ENCODE results near the gene CDC14A. TPM values are rescaled to one million over a fixed set of nuclear protein-coding genes. Genes with fewer than 3 reads are reported as not detected.

Gene CDC14A
- polyA plus RNA-seq, 1 of the 3 experiments (the other 2 are of a cell fraction) = 2.2 TPM

DNA sequence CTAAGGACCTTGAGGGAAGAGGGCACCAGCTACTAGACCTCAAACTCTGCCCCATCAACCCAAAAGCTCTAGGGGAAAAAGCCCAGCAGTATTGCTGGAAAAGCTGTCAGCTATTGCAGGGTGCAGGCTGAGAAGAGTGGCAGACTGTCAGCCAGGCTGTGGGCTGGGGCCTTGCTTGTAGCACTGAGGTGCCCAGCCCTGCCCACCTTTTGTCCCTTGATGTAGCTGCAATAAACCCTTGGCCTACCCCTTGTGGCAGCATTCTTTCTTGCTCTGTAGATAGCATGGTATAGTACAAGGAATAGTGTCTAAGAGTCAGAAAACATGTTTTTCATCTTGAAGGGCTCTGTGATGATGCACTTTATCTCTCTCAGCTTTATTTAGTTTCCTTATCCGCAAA is 39.4 kb downstream of the CDC14A start:
- no peaks in the 10 kb centered on the region for H3K79me2 ChIP-seq (ENCODE audit: insufficient read depth)
- H3K9ac ChIP-seq = no peak overlapping the region
- H3K4me2 ChIP-seq = no peak overlapping the region
- no peaks in the 10 kb centered on the region for H4K20me1 ChIP-seq (ENCODE audit: insufficient read depth)
- ChIA-PET POLR2A (no interaction called here), CTCF (interaction anchor here (0.7 kb wide), 1 partner anchor 25 kb away, joined by 3 read pairs; no protein-coding TSS in a partner anchor)
- no peak for DNase-seq
- H3F3A ChIP-seq (replicated peaks; ENCODE audit: insufficient read depth) = no peaks in the 10 kb centered on the region
- H3K27me3 ChIP-seq (ENCODE audit: insufficient read depth) = no peaks in the 10 kb centered on the region
- peaks cover 6 to 10% of the 10 kb centered on the region in 2 experiments for H3K36me3 ChIP-seq (replicated peaks in 1 of 2; ENCODE audit: control insufficient read depth in 1 of 2, insufficient read depth in 2 of 2, low read length in 1 of 2)
- peaks cover 0 to 4% of the 10 kb centered on the region in 2 experiments; a peak in 1 of 4 replicates for H3K4me1 ChIP-seq (ENCODE audit: control insufficient read depth in 1 of 2, insufficient read depth in 2 of 2, low read depth in 1 of 2, low read length in 1 of 2)
- H3K4me3 ChIP-seq (ENCODE audit: low read depth in 2 of 2, low read length in 1 of 2) = no peak overlapping the region
- WGBS (ENCODE audit: low lambda C conversion rate) = 95% methylated on average over 1 of the region's 1 CpG
- TF ChIP-seq, protein P1, sequence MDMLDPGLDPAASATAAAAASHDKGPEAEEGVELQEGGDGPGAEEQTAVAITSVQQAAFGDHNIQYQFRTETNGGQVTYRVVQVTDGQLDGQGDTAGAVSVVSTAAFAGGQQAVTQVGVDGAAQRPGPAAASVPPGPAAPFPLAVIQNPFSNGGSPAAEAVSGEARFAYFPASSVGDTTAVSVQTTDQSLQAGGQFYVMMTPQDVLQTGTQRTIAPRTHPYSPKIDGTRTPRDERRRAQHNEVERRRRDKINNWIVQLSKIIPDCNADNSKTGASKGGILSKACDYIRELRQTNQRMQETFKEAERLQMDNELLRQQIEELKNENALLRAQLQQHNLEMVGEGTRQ (IDR thresholded peaks at IDR 0.05; ENCODE audit: borderline replicate concordance, low read depth, low read length) = no peak
- TF ChIP-seq TAF1 (IDR thresholded peaks at IDR 0.05; ENCODE audit: borderline replicate concordance, low read depth, low read length) (no peak), RAD21 (IDR thresholded peaks at IDR 0.05; ENCODE audit: low read length) (no peak), GABPA (IDR thresholded peaks at IDR 0.05; ENCODE audit: low read depth) (no peak), CHD2 (IDR thresholded peaks at IDR 0.05; ENCODE audit: low read length, partially characterized antibody) (no peak), TCF12 (IDR thresholded peaks at IDR 0.05) (no peak), NRF1 (IDR thresholded peaks at IDR 0.05; ENCODE audit: low read depth, low read length) (no peak), FOXJ3 (CRISPR knock-in tag; IDR thresholded peaks at IDR 0.05) (no peak), GATA2 (CRISPR knock-in tag; IDR thresholded peaks at IDR 0.05) (no peak), RFX5 (IDR thresholded peaks at IDR 0.05; ENCODE audit: low read length) (no peak), JUND (IDR thresholded peaks at IDR 0.05) (no peak), SIN3A (IDR thresholded peaks at IDR 0.05; ENCODE audit: borderline replicate concordance, low read depth, low read length) (no peak)
- TF ChIP-seq, protein P2, sequence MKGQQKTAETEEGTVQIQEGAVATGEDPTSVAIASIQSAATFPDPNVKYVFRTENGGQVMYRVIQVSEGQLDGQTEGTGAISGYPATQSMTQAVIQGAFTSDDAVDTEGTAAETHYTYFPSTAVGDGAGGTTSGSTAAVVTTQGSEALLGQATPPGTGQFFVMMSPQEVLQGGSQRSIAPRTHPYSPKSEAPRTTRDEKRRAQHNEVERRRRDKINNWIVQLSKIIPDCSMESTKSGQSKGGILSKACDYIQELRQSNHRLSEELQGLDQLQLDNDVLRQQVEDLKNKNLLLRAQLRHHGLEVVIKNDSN (IDR thresholded peaks at IDR 0.05; ENCODE audit: borderline replicate concordance, low read depth) = no peak
- TF ChIP-seq, protein P3, sequence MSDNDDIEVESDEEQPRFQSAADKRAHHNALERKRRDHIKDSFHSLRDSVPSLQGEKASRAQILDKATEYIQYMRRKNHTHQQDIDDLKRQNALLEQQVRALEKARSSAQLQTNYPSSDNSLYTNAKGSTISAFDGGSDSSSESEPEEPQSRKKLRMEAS (IDR thresholded peaks at IDR 0.05; ENCODE audit: low read depth) = no peak
- TF ChIP-seq, protein P4, sequence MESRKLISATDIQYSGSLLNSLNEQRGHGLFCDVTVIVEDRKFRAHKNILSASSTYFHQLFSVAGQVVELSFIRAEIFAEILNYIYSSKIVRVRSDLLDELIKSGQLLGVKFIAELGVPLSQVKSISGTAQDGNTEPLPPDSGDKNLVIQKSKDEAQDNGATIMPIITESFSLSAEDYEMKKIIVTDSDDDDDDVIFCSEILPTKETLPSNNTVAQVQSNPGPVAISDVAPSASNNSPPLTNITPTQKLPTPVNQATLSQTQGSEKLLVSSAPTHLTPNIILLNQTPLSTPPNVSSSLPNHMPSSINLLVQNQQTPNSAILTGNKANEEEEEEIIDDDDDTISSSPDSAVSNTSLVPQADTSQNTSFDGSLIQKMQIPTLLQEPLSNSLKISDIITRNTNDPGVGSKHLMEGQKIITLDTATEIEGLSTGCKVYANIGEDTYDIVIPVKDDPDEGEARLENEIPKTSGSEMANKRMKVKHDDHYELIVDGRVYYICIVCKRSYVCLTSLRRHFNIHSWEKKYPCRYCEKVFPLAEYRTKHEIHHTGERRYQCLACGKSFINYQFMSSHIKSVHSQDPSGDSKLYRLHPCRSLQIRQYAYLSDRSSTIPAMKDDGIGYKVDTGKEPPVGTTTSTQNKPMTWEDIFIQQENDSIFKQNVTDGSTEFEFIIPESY (IDR thresholded peaks at IDR 0.05; ENCODE audit: borderline replicate concordance, low read depth) = no peak
- H3K27ac ChIP-seq (ENCODE audit: low read depth in 2 of 2, low read length in 1 of 2) = no peak overlapping the region
- H3K9me3 ChIP-seq = no peaks in the 10 kb centered on the region
- no peaks in the 10 kb centered on the region for H3K9me2 ChIP-seq
- no peak overlapping the region for H2AFZ ChIP-seq (ENCODE audit: low read depth)

DNA sequence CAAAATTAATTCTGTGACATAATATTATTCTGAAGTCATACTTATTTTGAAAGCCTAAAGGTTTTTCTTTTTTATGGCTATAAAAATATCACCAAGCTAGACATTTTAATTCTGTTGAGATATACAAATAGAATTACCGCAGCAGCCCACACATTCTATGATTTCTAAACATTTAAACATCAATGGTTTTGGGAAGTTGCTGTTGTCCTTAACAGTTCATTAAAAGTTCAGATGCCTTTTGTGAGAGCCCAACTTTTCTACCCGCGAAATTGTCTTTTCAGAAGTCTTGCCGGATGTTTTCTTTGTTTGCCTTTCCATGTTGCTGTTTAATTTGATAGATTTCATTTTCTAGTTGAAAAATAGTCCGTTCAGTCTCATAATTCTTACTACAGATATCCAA is 40.5 kb downstream of the CDC14A start:
- no peaks in the 10 kb centered on the region for H3K79me2 ChIP-seq (ENCODE audit: insufficient read depth)
- H4K20me1 ChIP-seq (ENCODE audit: insufficient read depth) = no peaks in the 10 kb centered on the region
- no peak overlapping the region for H3K27ac ChIP-seq (ENCODE audit: low read depth in 2 of 2, low read length in 1 of 2)
- H3K4me1 ChIP-seq (ENCODE audit: control insufficient read depth in 1 of 2, insufficient read depth in 2 of 2, low read depth in 1 of 2, low read length in 1 of 2) = peaks cover 0 to 2% of the 10 kb centered on the region in 2 experiments; a peak in 1 of 4 replicates
- no peaks in the 10 kb centered on the region for H3K27me3 ChIP-seq (ENCODE audit: insufficient read depth)
- H3K4me2 ChIP-seq = no peak overlapping the region
- peaks cover 6 to 10% of the 10 kb centered on the region in 2 experiments for H3K36me3 ChIP-seq (replicated peaks in 1 of 2; ENCODE audit: control insufficient read depth in 1 of 2, insufficient read depth in 2 of 2, low read length in 1 of 2)
- H3K9me3 ChIP-seq = no peaks in the 10 kb centered on the region
- no peaks in the 10 kb centered on the region for H3K9me2 ChIP-seq
- TF ChIP-seq GABPA (IDR thresholded peaks at IDR 0.05; ENCODE audit: low read depth) (no peak), NFIC (IDR thresholded peaks at IDR 0.05; ENCODE audit: borderline replicate concordance) (no peak), CHD2 (IDR thresholded peaks at IDR 0.05; ENCODE audit: low read length, partially characterized antibody) (no peak), NRF1 (IDR thresholded peaks at IDR 0.05; ENCODE audit: low read depth, low read length) (no peak), FOXJ3 (CRISPR knock-in tag; IDR thresholded peaks at IDR 0.05) (no peak), MXI1 (IDR thresholded peaks at IDR 0.05; ENCODE audit: low read depth, low read length) (no peak), RAD21 (IDR thresholded peaks at IDR 0.05; ENCODE audit: low read length) (no peak), TAF1 (IDR thresholded peaks at IDR 0.05; ENCODE audit: borderline replicate concordance, low read depth, low read length) (no peak), YY1 (IDR thresholded peaks at IDR 0.05; ENCODE audit: low read depth) (no peak)
- TF ChIP-seq, protein P3 (IDR thresholded peaks at IDR 0.05; ENCODE audit: low read depth) = no peak
- TF ChIP-seq, protein P1 (IDR thresholded peaks at IDR 0.05; ENCODE audit: borderline replicate concordance, low read depth, low read length) = no peak
- TF ChIP-seq, protein P4 (IDR thresholded peaks at IDR 0.05; ENCODE audit: borderline replicate concordance, low read depth) = no peak
- CTCF ChIA-PET = no interaction called here
- no peak overlapping the region for H3K4me3 ChIP-seq (ENCODE audit: low read depth in 2 of 2, low read length in 1 of 2)
- H2AFZ ChIP-seq (ENCODE audit: low read depth) = no peak overlapping the region
- H3K9ac ChIP-seq = no peak overlapping the region
- H3F3A ChIP-seq (replicated peaks; ENCODE audit: insufficient read depth) = no peaks in the 10 kb centered on the region
- DNase-seq = no peak
- WGBS (ENCODE audit: low lambda C conversion rate) = 98% methylated on average over 5 of the region's 5 CpGs
- POLR2A ChIA-PET = no interaction called here

Data from SK-N-SH (cell line).